Erythroblast (primary cell): ENCODE results near the gene RGS7BP.

Experiments used
- GATA1 ChIP-seq: IDR thresholded peaks from 2 replicates; pipeline ENCODE4 v1.6.1; 2011; ENCODE audit warnings: low read depth, mild to moderate bottlenecking, control low read depth, low read length, moderate library complexity
- POLR2A ChIP-seq: IDR thresholded peaks from 2 replicates; pipeline ENCODE4 v1.6.1; 2011; ENCODE audit warnings: mild to moderate bottlenecking, low read length

- TF ChIP-seq POLR2A (no peak), GATA1 (no peak)
These were observed 70.4 kb downstream of the RGS7BP start for GRCh38 chr5:64576250-64576649.
